Measurements from ENCODE around the gene PTGES.

The PTGES gene

GRCh38 chr9:129695870-129696269, 57.0 kb downstream of the PTGES start:
- Histone ChIP-seq H3K4me3 (ENCODE audit: low read length in 2 of 2) (no peak overlapping the region), H3K9me3 (ENCODE audit: control insufficient read depth in 2 of 2, low read length in 2 of 2) (no peaks in the 10 kb centered on the region), H3K36me3 (ENCODE audit: control insufficient read depth in 2 of 2, insufficient read depth in 2 of 2, low read length in 2 of 2) (no peaks in the 10 kb centered on the region), H3K9ac (ENCODE audit: low read depth in 1 of 2, low read length in 2 of 2) (no peak overlapping the region), H3K27ac (ENCODE audit: low read depth in 2 of 2, low read length in 2 of 2) (no peak overlapping the region), H3K4me1 (ENCODE audit: control insufficient read depth in 2 of 2, insufficient read depth in 2 of 2, low read length in 2 of 2) (peaks cover 7 to 12% of the 10 kb centered on the region in 2 donors), H3K27me3 (ENCODE audit: control insufficient read depth in 2 of 2, insufficient read depth in 2 of 2, low read length in 2 of 2) (peaks cover 12 to 27% of the 10 kb centered on the region in 2 donors)

- Histone ChIP-seq H3K27ac (ENCODE audit: low read depth in 2 of 2, low read length in 2 of 2) (no peak overlapping the region), H3K4me3 (ENCODE audit: low read length in 2 of 2) (no peak overlapping the region), H3K4me1 (ENCODE audit: control insufficient read depth in 2 of 2, insufficient read depth in 2 of 2, low read length in 2 of 2) (peaks cover 7 to 12% of the 10 kb centered on the region in 2 donors), H3K9ac (ENCODE audit: low read depth in 1 of 2, low read length in 2 of 2) (no peak overlapping the region), H3K9me3 (ENCODE audit: control insufficient read depth in 2 of 2, low read length in 2 of 2) (no peaks in the 10 kb centered on the region), H3K27me3 (ENCODE audit: control insufficient read depth in 2 of 2, insufficient read depth in 2 of 2, low read length in 2 of 2) (peaks cover 10 to 22% of the 10 kb centered on the region in 2 donors), H3K36me3 (ENCODE audit: control insufficient read depth in 2 of 2, insufficient read depth in 2 of 2, low read length in 2 of 2) (no peaks in the 10 kb centered on the region)
These were observed 58.6 kb downstream of the PTGES start for GRCh38 chr9:129694243-129694646.

GRCh38 chr9:129693741-129694140, 59.1 kb downstream of the PTGES start:
- Histone ChIP-seq H3K27me3 (ENCODE audit: control insufficient read depth in 2 of 2, insufficient read depth in 2 of 2, low read length in 2 of 2) (peaks cover 8 to 21% of the 10 kb centered on the region in 2 donors), H3K4me3 (ENCODE audit: low read length in 2 of 2) (no peak overlapping the region), H3K9me3 (ENCODE audit: control insufficient read depth in 2 of 2, low read length in 2 of 2) (no peaks in the 10 kb centered on the region), H3K36me3 (ENCODE audit: control insufficient read depth in 2 of 2, insufficient read depth in 2 of 2, low read length in 2 of 2) (no peaks in the 10 kb centered on the region), H3K9ac (ENCODE audit: low read depth in 1 of 2, low read length in 2 of 2) (no peak overlapping the region), H3K27ac (ENCODE audit: low read depth in 2 of 2, low read length in 2 of 2) (no peak overlapping the region), H3K4me1 (ENCODE audit: control insufficient read depth in 2 of 2, insufficient read depth in 2 of 2, low read length in 2 of 2) (peaks cover 7 to 12% of the 10 kb centered on the region in 2 donors)

- no peak overlapping the region for H3K9ac ChIP-seq (ENCODE audit: low read depth in 1 of 2, low read length in 2 of 2)
- H3K4me1 ChIP-seq (ENCODE audit: control insufficient read depth in 2 of 2, insufficient read depth in 2 of 2, low read length in 2 of 2), result peaks cover 2 to 7% of the 10 kb centered on the region in 2 donors
- H3K4me3 ChIP-seq (ENCODE audit: low read length in 2 of 2), result no peak overlapping the region
- H3K36me3 ChIP-seq (ENCODE audit: control insufficient read depth in 2 of 2, insufficient read depth in 2 of 2, low read length in 2 of 2), result no peaks in the 10 kb centered on the region
- no peaks in the 10 kb centered on the region for H3K9me3 ChIP-seq (ENCODE audit: control insufficient read depth in 2 of 2, low read length in 2 of 2)
- H3K27ac ChIP-seq (ENCODE audit: low read depth in 2 of 2, low read length in 2 of 2), result no peak overlapping the region
- H3K27me3 ChIP-seq (ENCODE audit: control insufficient read depth in 2 of 2, insufficient read depth in 2 of 2, low read length in 2 of 2), result peaks cover 7 to 10% of the 10 kb centered on the region in 2 donors
These were observed 60.3 kb downstream of the PTGES start for GRCh38 chr9:129692534-129692933.
